ENCODE measurements around the gene LYPD6B. TPM values are rescaled to one million over a fixed set of nuclear protein-coding genes. Genes with fewer than 3 reads are reported as not detected.

The LYPD6B gene
- total RNA-seq, 1 donor from 2014 or later, result 1.1 TPM

DNA sequence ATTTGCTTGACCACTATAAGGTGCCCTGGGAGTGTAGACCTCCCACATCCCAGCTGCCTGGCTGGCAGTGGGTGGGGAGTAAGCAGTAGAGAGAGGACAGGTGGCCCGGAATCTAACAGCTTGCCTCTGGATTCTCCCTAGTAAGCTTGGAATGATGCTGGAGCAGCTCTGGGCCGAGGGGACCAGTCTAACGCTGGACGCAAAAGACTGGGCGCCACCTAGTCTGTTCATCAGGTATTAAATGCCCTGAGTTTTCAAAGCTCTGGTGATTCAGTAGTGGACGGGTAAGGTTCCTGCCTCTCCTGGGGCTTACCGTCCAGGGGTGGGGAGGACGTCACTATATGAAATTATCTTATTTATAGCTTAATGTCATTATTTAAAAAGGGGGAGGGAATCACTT is 648 bp upstream of the LYPD6B start:
- no peak overlapping the region for H3K4me3 ChIP-seq (ENCODE audit: low read depth, low read length)
- DNase-seq (ENCODE audit: low read depth), result no peak
- TF ChIP-seq, protein P1, sequence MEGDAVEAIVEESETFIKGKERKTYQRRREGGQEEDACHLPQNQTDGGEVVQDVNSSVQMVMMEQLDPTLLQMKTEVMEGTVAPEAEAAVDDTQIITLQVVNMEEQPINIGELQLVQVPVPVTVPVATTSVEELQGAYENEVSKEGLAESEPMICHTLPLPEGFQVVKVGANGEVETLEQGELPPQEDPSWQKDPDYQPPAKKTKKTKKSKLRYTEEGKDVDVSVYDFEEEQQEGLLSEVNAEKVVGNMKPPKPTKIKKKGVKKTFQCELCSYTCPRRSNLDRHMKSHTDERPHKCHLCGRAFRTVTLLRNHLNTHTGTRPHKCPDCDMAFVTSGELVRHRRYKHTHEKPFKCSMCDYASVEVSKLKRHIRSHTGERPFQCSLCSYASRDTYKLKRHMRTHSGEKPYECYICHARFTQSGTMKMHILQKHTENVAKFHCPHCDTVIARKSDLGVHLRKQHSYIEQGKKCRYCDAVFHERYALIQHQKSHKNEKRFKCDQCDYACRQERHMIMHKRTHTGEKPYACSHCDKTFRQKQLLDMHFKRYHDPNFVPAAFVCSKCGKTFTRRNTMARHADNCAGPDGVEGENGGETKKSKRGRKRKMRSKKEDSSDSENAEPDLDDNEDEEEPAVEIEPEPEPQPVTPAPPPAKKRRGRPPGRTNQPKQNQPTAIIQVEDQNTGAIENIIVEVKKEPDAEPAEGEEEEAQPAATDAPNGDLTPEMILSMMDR (conservative IDR thresholded peaks at IDR 0.05; ENCODE audit: low read depth, low read length), result peak; percentile 16

DNA sequence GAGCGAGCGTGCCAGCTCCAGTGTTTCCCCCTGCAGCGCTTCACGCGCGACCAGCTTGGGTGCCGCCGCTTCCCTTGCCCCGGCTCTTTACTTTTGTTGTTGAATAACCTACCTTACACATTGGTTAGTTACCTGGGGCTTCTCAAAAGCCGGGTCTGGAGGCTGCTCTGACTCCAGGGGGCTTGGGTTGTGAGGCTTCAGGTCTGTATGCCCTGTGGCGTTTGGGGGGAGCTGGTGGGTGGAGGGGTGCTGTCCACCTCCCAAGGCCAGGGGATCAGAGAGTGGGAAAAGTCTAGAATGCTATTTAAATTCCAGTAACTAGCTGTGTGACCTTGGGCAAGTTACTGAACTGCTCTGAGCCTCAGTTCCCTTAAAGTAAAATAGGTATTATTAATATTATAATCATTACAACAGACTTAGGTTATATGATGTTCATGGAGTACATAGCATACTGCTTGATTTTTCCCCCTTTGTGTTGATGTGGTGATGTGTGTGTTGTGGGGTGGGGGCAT is 770 bp downstream of the LYPD6B start:
- TF ChIP-seq, protein P1 (conservative IDR thresholded peaks at IDR 0.05; ENCODE audit: low read depth, low read length), result no peak
- DNase-seq (ENCODE audit: low read depth), result no peak
- no peak overlapping the region for H3K4me3 ChIP-seq (ENCODE audit: low read depth, low read length)

DNA sequence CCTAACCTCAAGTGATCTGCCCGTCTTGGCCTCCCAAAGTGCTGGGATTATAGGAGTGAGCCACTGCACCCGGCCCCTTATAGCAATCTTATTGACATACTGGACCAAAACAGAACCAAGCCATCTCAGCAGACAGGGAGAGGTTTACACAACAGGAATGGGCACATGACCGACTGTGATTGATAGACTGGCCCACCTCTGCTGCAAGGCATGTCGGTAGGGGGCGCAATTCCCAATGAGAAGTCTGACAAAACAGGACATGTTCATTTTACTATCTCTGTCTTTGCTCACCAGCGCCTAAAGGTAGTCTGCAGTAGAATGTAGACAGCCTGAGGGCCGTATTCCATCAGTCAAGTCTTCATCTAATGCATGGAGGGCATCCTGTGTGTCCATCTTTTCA is 2.0 kb downstream of the LYPD6B start:
- H3K4me3 ChIP-seq (ENCODE audit: low read depth, low read length), result no peak overlapping the region
- TF ChIP-seq, protein P1 (conservative IDR thresholded peaks at IDR 0.05; ENCODE audit: low read depth, low read length), result peak; percentile 56
- DNase-seq (ENCODE audit: low read depth), result no peak

DNA sequence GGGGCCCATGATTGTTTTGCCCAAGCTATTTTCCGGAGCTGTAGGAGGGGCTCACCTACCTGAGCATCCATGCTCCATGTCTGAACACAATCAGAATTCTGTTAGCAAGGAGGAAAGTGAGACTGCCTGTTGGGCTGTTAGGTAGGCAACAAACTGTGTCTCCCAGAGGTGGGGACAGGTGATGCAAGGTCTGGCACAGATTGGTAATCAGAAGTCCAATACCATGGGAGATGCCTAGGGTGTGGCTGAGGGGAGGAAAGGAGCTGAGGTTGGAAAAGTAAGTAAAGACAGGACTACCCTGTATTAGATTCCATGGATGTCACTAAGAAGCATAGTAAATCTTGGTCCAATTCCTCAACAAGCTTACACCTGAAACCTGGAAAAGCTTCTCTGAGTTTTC is 3.0 kb downstream of the LYPD6B start:
- H3K4me3 ChIP-seq (ENCODE audit: low read depth, low read length), result no peak overlapping the region
- DNase-seq (ENCODE audit: low read depth), result no peak
- TF ChIP-seq, protein P1 (conservative IDR thresholded peaks at IDR 0.05; ENCODE audit: low read depth, low read length), result no peak

DNA sequence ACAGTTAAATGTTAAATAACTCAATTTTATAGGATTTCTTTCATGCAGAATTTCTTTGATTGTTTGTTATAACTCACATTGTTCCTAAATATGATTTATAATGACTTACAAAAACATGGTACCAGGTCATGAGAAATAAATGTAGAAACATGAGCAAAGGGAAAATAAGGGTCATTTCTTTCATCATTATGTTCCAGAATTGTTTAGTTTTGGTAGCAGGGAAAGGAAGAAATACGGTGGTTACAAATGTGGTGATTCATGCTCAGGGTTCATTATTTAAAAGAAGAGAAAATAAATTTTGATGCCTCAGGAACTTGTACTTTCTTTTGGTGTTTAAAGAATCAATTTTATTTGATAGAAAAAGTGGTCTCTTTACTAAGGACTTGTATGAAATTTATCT is 4.4 kb downstream of the LYPD6B start:
- DNase-seq (ENCODE audit: low read depth), result no peak
- no peak overlapping the region for H3K4me3 ChIP-seq (ENCODE audit: low read depth, low read length)
- TF ChIP-seq, protein P1 (conservative IDR thresholded peaks at IDR 0.05; ENCODE audit: low read depth, low read length), result no peak

DNA sequence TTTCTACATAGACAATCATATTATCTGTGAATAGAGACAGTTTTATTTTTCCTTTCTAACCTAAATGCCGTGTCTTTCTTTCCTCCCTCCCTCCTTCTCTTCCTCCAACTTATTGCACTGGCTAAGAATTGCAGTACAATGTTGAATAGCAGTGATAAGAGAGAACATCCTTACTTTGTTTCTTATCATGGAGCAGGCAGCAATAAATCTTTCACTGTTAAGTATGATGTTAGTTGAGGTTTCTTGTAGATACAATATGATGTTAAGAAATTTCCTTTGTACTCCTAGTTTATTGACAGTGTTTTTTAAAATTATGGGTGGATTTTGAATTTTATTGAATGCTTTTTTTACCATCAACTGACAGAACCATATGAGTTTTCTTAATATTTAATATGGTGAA is 6.0 kb downstream of the LYPD6B start:
- no peak overlapping the region for H3K4me3 ChIP-seq (ENCODE audit: low read depth, low read length)
- DNase-seq (ENCODE audit: low read depth), result no peak
- TF ChIP-seq, protein P1 (conservative IDR thresholded peaks at IDR 0.05; ENCODE audit: low read depth, low read length), result no peak

DNA sequence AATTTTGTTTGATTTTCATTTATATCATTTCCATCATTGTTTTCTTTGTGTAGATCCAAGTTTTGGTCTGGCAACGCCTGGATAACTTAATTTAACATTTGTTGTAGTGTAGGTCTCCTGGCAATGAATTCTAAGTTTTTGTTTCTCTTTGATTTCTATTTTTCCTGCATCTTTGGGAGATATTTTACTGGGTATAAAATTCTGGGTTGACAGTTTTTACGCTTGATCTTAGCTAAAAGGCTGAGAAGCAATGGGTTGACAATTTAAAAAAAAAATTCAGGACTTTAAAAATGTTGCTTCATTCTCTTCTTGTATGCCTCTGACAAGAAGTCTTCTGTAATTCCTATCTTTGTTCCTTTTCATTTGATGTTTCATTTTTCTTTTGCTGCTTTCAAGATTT is 8.6 kb downstream of the LYPD6B start:
- H3K4me3 ChIP-seq (ENCODE audit: low read depth, low read length), result no peak overlapping the region
- TF ChIP-seq, protein P1 (conservative IDR thresholded peaks at IDR 0.05; ENCODE audit: low read depth, low read length), result no peak
- no peak for DNase-seq (ENCODE audit: low read depth)
